GM10248 (cell line): Measurements from ENCODE around the gene TRAPPC3L.

Experiments
- CTCF ChIA-PET: fragments of 300-600 bp; sonication (Branson Sonifier 250); formaldehyde crosslinking; extraction: SDS; loops from one replicate; lab custom pipeline; 2021; ENCODE audit warnings: antibody characterized with exemption; lab: Yijun Ruan, JAX
- POLR2A ChIA-PET: fragments of 350-650 bp; sonication (Branson Sonifier 250); formaldehyde crosslinking; extraction: SDS; loops from one replicate; lab custom pipeline; 2020; ENCODE audit warnings: antibody characterized with exemption; lab: Yijun Ruan, JAX
- DNase-seq: peaks from one replicate; pipeline ENCODE4 v3.0.0; 2012; ENCODE audit errors: extremely low spot score
- TF ChIP-seq, protein P1 (sequence below): IDR thresholded peaks from 2 replicates; pipeline ENCODE4 v1.5.1; 2012; ENCODE audit warnings: mild to moderate bottlenecking, low read depth; ENCODE audit errors: extremely low read depth, missing control alignments, control extremely low read depth

Gene TRAPPC3L

DNA sequence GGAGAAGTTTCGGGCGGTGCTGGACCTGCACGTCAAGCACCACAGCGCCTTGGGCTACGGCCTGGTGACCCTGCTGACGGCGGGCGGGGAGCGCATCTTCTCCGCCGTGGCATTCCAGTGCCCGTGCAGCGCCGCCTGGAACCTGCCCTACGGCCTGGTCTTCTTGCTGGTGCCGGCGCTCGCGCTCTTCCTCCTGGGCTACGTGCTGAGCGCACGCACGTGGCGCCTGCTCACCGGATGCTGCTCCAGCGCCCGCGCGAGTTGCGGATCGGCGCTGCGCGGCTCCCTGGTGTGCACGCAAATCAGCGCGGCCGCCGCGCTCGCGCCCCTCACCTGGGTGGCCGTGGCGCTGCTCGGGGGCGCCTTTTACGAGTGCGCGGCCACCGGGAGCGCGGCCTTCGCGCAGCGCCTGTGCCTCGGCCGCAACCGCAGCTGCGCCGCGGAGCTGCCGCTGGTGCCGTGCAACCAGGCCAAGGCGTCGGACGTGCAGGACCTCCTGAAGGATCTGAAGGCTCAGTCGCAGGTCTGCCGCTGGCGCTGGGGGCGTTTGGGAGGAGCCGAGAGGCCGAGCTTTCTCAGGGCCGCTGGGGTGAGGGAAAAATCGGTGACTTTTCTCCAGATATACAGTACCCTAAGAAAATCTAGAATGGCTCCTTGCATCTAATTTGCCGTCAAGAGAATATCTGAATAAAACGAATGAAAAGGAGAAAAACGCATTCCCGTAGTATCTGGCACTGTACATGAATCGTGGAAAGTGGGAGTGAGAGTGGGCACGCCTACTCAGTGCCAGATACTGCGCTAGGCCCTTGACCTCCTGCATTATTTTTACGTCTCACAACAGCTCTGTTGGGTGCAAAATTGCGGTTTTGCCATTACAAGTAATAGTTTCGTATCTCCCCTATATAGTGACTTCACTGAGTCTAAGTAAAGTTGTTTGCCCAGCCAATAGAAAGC lies 83.3 kb downstream of the TRAPPC3L start:
- TF ChIP-seq, protein P1, sequence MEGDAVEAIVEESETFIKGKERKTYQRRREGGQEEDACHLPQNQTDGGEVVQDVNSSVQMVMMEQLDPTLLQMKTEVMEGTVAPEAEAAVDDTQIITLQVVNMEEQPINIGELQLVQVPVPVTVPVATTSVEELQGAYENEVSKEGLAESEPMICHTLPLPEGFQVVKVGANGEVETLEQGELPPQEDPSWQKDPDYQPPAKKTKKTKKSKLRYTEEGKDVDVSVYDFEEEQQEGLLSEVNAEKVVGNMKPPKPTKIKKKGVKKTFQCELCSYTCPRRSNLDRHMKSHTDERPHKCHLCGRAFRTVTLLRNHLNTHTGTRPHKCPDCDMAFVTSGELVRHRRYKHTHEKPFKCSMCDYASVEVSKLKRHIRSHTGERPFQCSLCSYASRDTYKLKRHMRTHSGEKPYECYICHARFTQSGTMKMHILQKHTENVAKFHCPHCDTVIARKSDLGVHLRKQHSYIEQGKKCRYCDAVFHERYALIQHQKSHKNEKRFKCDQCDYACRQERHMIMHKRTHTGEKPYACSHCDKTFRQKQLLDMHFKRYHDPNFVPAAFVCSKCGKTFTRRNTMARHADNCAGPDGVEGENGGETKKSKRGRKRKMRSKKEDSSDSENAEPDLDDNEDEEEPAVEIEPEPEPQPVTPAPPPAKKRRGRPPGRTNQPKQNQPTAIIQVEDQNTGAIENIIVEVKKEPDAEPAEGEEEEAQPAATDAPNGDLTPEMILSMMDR: no peak
- peak; percentile 78 for DNase-seq
- ChIA-PET POLR2A (no interaction called here), CTCF (interaction anchor here (1.2 to 2.9 kb wide), 7 partner anchors 9 to 174 kb away, joined by 3 to 13 read pairs (median 4); no protein-coding TSS in a partner anchor)

DNA sequence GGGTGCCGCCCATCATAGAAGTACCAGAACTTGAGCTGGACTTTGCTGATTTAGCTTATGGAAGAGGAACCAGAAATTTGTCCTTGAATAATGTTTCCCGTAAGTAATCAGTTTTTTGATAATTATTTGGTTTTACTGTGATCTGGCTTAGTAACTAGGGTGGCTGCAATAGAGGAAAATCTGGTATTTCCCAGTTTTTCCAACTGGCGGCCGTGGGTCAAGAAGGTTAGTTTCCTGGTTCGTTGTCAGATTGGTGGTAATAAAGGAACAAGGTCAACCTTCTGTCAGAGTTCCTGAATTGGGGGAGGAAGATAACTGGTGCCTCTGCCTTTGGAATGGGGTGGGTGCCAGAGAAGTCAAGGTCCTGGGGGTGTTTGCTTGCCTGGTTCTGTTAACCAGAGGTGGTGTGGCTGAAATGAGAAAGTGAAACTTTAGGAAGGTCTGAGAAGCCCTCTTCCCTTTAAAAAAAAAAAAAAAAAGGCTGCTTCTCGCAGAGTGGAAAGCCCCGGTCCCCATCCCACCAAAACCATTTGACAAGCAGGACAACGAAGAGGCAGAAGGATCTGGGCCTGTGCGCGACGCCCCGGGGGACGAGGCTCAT lies 84.1 kb downstream of the TRAPPC3L start, which contains the start of gene CALHM6:
CALHM6 (plus strand) TSS at position 45 of the 601 bp plus-strand sequence; CDS start at position 600, 555 bp downstream.
- CTCF ChIA-PET: interaction anchor here (0.8 to 2.5 kb wide), 8 partner anchors 10 to 173 kb away, joined by 3 to 8 read pairs (median 4); no protein-coding TSS in a partner anchor
- DNase-seq: no peak
- TF ChIP-seq, protein P1: no peak
- POLR2A ChIA-PET: no interaction called here

DNA sequence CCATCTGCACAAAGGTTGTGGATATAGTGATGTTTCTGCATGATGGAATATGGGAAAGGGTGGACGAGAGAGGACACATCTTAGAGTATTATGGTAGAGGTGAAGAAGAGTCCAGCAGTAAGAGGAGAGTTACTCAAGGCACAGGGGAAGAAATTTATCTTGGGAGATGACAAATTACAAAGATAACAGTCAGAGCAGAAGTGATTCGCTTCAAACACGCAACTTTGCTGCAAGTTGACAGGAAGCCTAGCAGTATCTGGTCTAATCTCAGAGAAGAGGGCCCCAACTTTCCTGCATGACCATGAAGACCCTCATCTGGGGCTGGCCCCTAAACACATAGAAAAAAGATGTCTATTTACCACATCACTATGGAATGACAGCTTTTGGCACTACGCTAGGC lies 85.6 kb downstream of the TRAPPC3L start:
- CTCF ChIA-PET: interaction anchor here (1.7 to 2.0 kb wide), 3 partner anchors 8 to 36 kb away, joined by 3 to 8 read pairs (median 7); no protein-coding TSS in a partner anchor
- TF ChIP-seq, protein P1: no peak
- no peak for DNase-seq
- POLR2A ChIA-PET: no interaction called here

DNA sequence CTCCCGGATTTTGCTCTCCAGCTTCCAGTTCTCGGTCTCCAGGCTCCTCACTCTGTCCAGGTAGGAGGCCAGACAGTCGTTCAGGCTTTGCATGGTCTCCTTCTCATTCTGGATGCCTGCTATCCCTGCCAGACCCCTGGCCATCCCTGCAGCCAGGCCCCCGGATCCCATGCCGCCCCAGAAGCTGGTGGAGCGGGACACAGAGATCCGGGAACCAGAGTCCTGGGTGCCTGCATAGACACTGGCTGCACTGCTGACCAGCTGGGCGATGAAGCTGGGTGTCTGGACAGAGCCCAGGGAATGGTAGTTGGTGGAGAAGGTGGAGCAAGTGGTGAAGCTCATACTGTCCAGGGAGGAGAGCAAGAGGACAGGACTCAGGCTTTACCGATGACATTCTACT lies 87.2 kb downstream of the TRAPPC3L start:
- ChIA-PET CTCF (interaction anchor here (1.1 to 2.4 kb wide), 5 partner anchors 14 to 170 kb away, joined by 3 to 12 read pairs (median 4); no protein-coding TSS in a partner anchor), POLR2A (no interaction called here)

DNA sequence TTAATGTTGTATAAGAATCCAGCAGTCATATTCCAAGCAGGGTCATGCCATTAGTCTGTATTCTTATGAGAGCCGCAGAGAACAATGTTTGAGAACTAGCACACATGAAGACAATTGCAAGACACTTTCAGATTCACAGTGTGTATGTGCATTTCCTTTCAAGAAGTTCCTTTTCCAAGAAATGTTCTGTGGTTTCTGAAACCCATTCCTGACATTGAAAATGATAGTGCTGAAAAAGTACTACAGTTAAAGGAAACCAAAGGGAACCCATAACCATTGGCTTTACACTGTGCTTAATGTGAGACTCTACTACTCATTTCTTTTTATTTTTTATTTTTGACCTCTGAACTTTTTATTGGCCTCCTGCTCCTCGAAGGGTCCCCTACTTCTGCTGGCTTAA lies 88.6 kb downstream of the TRAPPC3L start:
- CTCF ChIA-PET: interaction anchor here (0.8 to 2.4 kb wide), 4 partner anchors 20 to 188 kb away, joined by 3 to 12 read pairs (median 4); no protein-coding TSS in a partner anchor
- TF ChIP-seq, protein P1: no peak
- DNase-seq: no peak
- POLR2A ChIA-PET: no interaction called here

More for the DNA sequence above, 87.2 kb downstream of the TRAPPC3L start:
- DNase-seq: no peak
- TF ChIP-seq, protein P1: no peak

DNA sequence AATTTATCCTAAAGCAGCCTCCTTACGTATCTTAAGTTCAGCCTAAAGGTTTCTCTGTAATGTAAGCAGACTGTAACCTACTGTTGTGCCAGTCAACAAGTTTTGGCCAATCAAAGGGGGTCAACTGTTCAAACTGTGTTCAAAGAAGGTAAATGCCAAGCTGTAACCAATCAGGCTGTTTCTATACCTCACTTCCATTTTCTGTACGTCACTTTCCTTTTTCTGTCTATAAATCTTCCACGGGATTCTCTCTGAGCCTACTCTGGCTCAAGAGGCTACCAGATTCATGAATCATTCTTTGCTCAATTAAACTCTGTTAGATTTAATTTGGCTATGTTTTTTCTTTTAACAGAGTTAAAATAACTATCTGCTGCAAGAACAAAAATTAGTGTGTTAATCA lies 89.4 kb downstream of the TRAPPC3L start:
- DNase-seq: no peak
- ChIA-PET POLR2A (no interaction called here), CTCF (no interaction called here)

More for the DNA sequence above, 89.4 kb downstream of the TRAPPC3L start:
- TF ChIP-seq, protein P1: no peak
